ENCODE measurements around the gene TUSC2. TPM values are rescaled to one million over a fixed set of nuclear protein-coding genes. Genes with fewer than 3 reads are reported as not detected.

The TUSC2 gene
- total and polyA plus RNA-seq, 2 of the 13 experiments (the other 11 are each of a cell fraction or from before 2014, with no cell fraction given): 36.7 to 39.1 TPM

DNA sequence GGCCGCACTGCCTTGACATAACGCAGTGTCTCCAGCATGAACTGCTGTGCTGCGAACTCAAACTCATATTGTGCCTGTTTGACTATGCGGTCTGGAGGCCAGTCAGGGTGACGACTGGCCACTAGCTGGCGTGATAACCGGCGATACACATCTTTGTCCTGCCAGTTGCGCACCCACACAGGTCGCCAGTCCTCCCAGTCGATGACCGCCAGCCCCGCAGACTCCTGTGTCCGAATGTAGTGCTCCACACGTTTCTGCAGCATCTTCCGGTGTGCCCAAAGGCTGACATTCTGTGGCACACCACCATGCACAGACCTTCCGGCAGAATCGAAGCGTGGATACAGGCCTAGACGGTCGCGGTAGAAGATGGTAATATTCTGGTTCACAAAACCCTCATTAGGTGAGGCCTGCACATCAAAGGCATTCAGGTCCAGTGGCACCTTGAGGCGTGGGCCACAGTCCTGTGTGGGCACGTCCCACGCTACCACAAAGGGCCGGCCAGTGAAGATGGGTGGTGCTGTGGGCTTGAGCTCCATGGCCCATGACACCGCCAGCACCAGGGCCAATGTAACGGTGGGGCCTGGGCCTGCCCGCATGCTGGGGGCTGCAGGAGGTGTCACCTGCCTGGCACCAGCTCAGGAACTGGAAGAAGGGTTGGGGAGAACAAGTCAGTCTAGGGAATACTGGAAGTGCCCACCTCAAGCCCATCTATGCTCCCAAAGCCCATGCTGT lies 8.0 kb downstream of the TUSC2 start (continued):
- TF ChIP-seq CBX2 (IDR thresholded peaks at IDR 0.05; ENCODE audit: low read depth, low read length): no peak
- no peak for TF ChIP-seq CBX2 (CRISPR knock-in tag; IDR thresholded peaks at IDR 0.05; ENCODE audit: low read depth)
- TF ChIP-seq CEBPG (CRISPR knock-in tag; IDR thresholded peaks at IDR 0.05): no peak
- TF ChIP-seq TRIM24 (CRISPR knock-in tag; IDR thresholded peaks at IDR 0.05): no peak
- 0 out of 2 replicates have a peak, but pooled peaks have one; percentile 11 for TF ChIP-seq ZMYM4 (CRISPR knock-in tag; IDR thresholded peaks at IDR 0.05)
- no peak for TF ChIP-seq SALL2 (CRISPR knock-in tag; IDR thresholded peaks at IDR 0.05)
- TF ChIP-seq ELF1 (CRISPR knock-in tag; IDR thresholded peaks at IDR 0.05): no peak
- no peak for TF ChIP-seq SETDB1 (CRISPR knock-in tag; IDR thresholded peaks at IDR 0.05; ENCODE audit: borderline replicate concordance)
- TF ChIP-seq, protein P1, sequence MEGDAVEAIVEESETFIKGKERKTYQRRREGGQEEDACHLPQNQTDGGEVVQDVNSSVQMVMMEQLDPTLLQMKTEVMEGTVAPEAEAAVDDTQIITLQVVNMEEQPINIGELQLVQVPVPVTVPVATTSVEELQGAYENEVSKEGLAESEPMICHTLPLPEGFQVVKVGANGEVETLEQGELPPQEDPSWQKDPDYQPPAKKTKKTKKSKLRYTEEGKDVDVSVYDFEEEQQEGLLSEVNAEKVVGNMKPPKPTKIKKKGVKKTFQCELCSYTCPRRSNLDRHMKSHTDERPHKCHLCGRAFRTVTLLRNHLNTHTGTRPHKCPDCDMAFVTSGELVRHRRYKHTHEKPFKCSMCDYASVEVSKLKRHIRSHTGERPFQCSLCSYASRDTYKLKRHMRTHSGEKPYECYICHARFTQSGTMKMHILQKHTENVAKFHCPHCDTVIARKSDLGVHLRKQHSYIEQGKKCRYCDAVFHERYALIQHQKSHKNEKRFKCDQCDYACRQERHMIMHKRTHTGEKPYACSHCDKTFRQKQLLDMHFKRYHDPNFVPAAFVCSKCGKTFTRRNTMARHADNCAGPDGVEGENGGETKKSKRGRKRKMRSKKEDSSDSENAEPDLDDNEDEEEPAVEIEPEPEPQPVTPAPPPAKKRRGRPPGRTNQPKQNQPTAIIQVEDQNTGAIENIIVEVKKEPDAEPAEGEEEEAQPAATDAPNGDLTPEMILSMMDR (CRISPR knock-in tag; IDR thresholded peaks at IDR 0.05): 0 out of 2 replicates have a peak, but pooled peaks have one; percentile 22
- TF ChIP-seq, protein P2, sequence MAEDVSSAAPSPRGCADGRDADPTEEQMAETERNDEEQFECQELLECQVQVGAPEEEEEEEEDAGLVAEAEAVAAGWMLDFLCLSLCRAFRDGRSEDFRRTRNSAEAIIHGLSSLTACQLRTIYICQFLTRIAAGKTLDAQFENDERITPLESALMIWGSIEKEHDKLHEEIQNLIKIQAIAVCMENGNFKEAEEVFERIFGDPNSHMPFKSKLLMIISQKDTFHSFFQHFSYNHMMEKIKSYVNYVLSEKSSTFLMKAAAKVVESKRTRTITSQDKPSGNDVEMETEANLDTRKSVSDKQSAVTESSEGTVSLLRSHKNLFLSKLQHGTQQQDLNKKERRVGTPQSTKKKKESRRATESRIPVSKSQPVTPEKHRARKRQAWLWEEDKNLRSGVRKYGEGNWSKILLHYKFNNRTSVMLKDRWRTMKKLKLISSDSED (CRISPR knock-in tag; IDR thresholded peaks at IDR 0.05): no peak
- no peak for TF ChIP-seq ZSCAN31 (CRISPR knock-in tag; IDR thresholded peaks at IDR 0.05; ENCODE audit: low read depth)
- TF ChIP-seq CBX1 (IDR thresholded peaks at IDR 0.05; ENCODE audit: low read depth): no peak
- TF ChIP-seq HOMEZ (CRISPR knock-in tag; IDR thresholded peaks at IDR 0.05; ENCODE audit: low read depth): no peak
- TF ChIP-seq CREB3 (CRISPR knock-in tag; IDR thresholded peaks at IDR 0.05): no peak
- TF ChIP-seq ZNF75D (CRISPR knock-in tag; IDR thresholded peaks at IDR 0.05; ENCODE audit: borderline replicate concordance): no peak
- 0 out of 2 replicates have a peak, but pooled peaks have one; percentile 57 for TF ChIP-seq HNRNPL (IDR thresholded peaks at IDR 0.05; ENCODE audit: low read depth, low read length)
- TF ChIP-seq ZNF883 (CRISPR knock-in tag; IDR thresholded peaks at IDR 0.05; ENCODE audit: not compliant biosample characterization): peak; percentile 62
- no peak for TF ChIP-seq ARID4A (CRISPR knock-in tag; IDR thresholded peaks at IDR 0.05; ENCODE audit: borderline replicate concordance)
- TF ChIP-seq ZNF598 (CRISPR knock-in tag; IDR thresholded peaks at IDR 0.05; ENCODE audit: borderline replicate concordance): peak; percentile 35; the same call in 1 of the 2 replicates
- TF ChIP-seq HNRNPH1 (optimal IDR thresholded peaks at IDR 0.05; ENCODE audit: low read depth, low read length): no peak

Measured in HepG2 (cell line).